ENCODE data around the gene OR2AE1.
"Not testable (repeated sequence)": the region's sequence is repeated elsewhere in the genome, so short reads cannot be mapped to it uniquely, and the experiment has no call there.

Gene OR2AE1

GRCh38 chr7:99876933-99877332 is at the start of gene OR2AE1:
TSS of gene OR2AE1 (minus strand) at chr7:99877033. CDS start at chr7:99877033, 0 bp downstream.
- DNase-seq (ENCODE audit: low read depth in 3 of 3, low spot score in 1 of 3): no peak

GRCh38 chr7:99926321-99926720 is 49.5 kb upstream of the OR2AE1 start:
- DNase-seq (ENCODE audit: low read depth in 3 of 3, low spot score in 1 of 3): no peak

GRCh38 chr7:99923200-99923599 is 46.4 kb upstream of the OR2AE1 start:
- DNase-seq (ENCODE audit: low read depth in 3 of 3, low spot score in 1 of 3): no peak

GRCh38 chr7:99920149-99920548 is 43.3 kb upstream of the OR2AE1 start:
- DNase-seq (ENCODE audit: low read depth in 3 of 3, low spot score in 1 of 3): no peak

- no peak for DNase-seq (ENCODE audit: low read depth in 3 of 3, low spot score in 1 of 3)
Observed at GRCh38 chr7:99919814-99920112, 42.9 kb upstream of the OR2AE1 start.

GRCh38 chr7:99918959-99919813 is 42.4 kb upstream of the OR2AE1 start, which contains the start of gene TRIM4:
TSS of gene TRIM4 (minus strand) at chr7:99919530. CDS start at chr7:99919401, 129 bp downstream.
- DNase-seq (ENCODE audit: low read depth in 3 of 3, low spot score in 1 of 3): peak; percentile 73 to 76 (median 75)

GRCh38 chr7:99910976-99911375 is 34.1 kb upstream of the OR2AE1 start:
- DNase-seq (ENCODE audit: low read depth in 3 of 3, low spot score in 1 of 3): no peak

- DNase-seq (ENCODE audit: low read depth in 3 of 3, low spot score in 1 of 3): no peak
Observed at GRCh38 chr7:99901581-99901980, 24.7 kb upstream of the OR2AE1 start.

- no peak for DNase-seq (ENCODE audit: low read depth in 3 of 3, low spot score in 1 of 3)
Observed at GRCh38 chr7:99899830-99900519, 23.1 kb upstream of the OR2AE1 start.

- no peak for DNase-seq (ENCODE audit: low read depth in 3 of 3, low spot score in 1 of 3)
Observed at GRCh38 chr7:99898836-99899235, 22.0 kb upstream of the OR2AE1 start.

- DNase-seq (ENCODE audit: low read depth in 3 of 3, low spot score in 1 of 3): no peak
Observed at GRCh38 chr7:99898023-99898357, 21.2 kb upstream of the OR2AE1 start.

- no peak for DNase-seq (ENCODE audit: low read depth in 3 of 3, low spot score in 1 of 3)
Observed at GRCh38 chr7:99897322-99898022, 20.6 kb upstream of the OR2AE1 start.

- DNase-seq (ENCODE audit: low read depth in 3 of 3, low spot score in 1 of 3): no peak
Observed at GRCh38 chr7:99894738-99895137, 17.9 kb upstream of the OR2AE1 start.

GRCh38 chr7:99893280-99893679 is 16.4 kb upstream of the OR2AE1 start:
- no peak for DNase-seq (ENCODE audit: low read depth in 3 of 3, low spot score in 1 of 3)

GRCh38 chr7:99890348-99890747 is 13.5 kb upstream of the OR2AE1 start:
- not testable (repeated sequence) for DNase-seq (ENCODE audit: low read depth in 3 of 3, low spot score in 1 of 3)

GRCh38 chr7:99888366-99888765 is 11.5 kb upstream of the OR2AE1 start:
- not testable (repeated sequence) for DNase-seq (ENCODE audit: low read depth in 3 of 3, low spot score in 1 of 3)

GRCh38 chr7:99881370-99881769 is 4.5 kb upstream of the OR2AE1 start:
- DNase-seq (ENCODE audit: low read depth in 3 of 3, low spot score in 1 of 3): no peak

GRCh38 chr7:99876491-99876890 is 342 bp downstream of the OR2AE1 start:
- DNase-seq (ENCODE audit: low read depth in 3 of 3, low spot score in 1 of 3): no peak

- no peak for DNase-seq (ENCODE audit: low read depth in 3 of 3, low spot score in 1 of 3)
Observed at GRCh38 chr7:99868246-99868645, 8.6 kb downstream of the OR2AE1 start.

GRCh38 chr7:99867477-99867876 is 9.4 kb downstream of the OR2AE1 start:
- DNase-seq (ENCODE audit: low read depth in 3 of 3, low spot score in 1 of 3): not testable (repeated sequence)

- DNase-seq (ENCODE audit: low read depth in 3 of 3, low spot score in 1 of 3): no peak
Observed at GRCh38 chr7:99863847-99864440, 12.9 kb downstream of the OR2AE1 start.

Measured in stimulated activated CD4-positive, alpha-beta T cell treated with anti-CD3 and anti-CD28 coated beads, TNF-alpha, amount 100 ng/mL, for 1 hour (primary cell).